GM19025 (cell line): ENCODE results near the gene ENOX1.

Experiments used
- ATAC-seq: cut with Tn5 transposase; IDR thresholded peaks from one replicate; pipeline ENCODE4 v1.9.1; 2021; ENCODE audit warnings: mild to moderate bottlenecking, low read depth, moderate library complexity; ENCODE audit not compliant: unreplicated experiment

Gene ENOX1

DNA sequence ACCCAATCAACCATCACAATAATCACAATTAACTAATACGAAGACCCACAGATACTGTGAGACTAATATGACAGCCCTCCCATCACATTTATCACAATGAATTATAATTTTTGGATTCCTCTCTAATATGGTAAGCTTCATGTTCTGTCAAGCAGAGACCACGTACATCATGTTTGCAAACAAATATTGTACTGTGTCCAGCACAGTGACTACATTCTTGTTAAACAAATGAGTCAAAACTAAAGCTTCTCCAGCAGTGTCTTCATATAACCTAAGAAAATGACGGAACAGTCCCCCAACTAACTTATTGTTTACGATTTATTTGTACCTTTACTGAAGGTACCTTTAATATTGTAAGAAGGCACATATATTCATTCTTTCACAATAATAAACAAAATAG, 292.6 kb downstream of the ENOX1 start:
- ATAC-seq, result no peak

DNA sequence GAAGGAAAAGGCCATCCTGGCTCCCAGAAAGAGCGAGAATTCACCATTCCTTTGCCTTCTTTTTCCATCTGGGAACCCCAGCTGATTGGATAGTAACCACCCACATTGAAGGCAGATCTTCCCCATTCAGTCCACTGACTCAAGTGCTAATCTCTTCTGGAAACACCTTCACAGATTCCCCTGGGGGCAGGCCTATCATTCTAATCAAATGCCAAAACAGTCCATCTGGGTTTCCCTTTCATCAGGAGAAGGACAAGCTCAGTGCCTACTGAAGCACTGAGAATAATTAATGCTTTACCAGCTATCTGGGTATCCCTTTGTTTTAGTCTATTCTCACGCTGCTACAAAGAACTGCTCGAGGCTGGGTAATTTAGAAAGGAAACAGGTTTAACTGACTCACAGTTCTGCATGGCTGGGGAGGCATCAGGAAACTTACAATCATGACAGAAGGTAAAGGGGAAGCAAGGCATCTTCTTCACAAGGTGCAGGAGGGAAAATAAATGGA, 293.2 kb downstream of the ENOX1 start:
- no peak for ATAC-seq

DNA sequence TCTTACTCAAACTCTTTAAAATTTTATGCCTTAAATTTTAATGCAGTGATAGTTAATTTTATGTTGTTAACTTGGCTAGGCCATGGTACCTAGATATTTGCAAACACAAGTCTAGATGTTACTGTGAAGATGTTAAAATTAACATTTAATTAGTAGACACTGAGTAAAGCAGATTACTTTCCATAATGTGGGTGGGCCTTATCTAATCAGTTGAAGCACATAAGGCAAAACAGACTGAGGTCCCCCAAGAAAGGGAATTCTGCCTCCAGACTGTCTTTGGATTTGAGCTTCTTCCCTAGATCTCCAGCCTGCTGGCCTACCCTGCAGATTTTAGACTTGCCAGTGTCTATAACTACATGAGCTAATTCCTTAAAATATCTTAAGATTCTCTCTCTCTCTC, 294.0 kb downstream of the ENOX1 start:
- ATAC-seq, result no peak

DNA sequence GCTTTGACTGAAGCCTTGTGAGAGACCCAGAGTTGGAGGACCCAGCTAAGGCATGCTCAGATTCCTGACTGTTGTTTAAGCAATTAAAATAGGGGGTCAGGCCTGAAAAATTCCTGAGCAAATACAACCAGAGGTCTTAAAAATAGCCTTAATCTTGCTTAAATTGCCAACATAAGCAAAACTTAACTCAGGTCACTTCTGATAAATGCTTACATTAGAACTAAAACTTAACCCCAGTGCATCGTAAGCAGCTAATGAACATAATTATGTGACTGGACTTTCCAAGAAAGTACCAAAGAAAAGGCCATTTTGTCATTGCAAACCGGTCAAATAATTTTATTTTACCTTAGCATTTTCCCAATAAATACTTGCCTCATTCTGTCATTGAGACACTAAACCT, 294.5 kb downstream of the ENOX1 start:
- ATAC-seq, result no peak

DNA sequence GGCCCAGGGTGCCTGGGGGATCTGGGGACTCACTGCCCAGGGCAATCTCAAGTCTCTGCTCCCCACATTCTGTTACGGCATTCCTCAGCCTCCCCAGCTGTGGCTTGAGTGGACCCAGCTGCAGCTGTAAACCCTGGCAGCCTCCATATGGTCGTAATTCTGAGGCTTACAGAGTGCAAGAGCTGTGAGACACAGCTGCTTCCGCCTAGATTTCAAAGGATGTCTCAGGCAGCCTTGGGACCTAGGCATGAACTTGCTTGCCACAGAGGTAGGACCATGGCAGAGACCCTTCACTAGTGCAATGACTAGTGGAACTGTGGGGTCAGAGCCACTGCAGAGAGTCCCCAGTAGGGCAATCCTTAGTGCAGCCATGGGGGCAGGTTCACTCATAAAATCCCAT, 297.5 kb downstream of the ENOX1 start:
- no peak for ATAC-seq

DNA sequence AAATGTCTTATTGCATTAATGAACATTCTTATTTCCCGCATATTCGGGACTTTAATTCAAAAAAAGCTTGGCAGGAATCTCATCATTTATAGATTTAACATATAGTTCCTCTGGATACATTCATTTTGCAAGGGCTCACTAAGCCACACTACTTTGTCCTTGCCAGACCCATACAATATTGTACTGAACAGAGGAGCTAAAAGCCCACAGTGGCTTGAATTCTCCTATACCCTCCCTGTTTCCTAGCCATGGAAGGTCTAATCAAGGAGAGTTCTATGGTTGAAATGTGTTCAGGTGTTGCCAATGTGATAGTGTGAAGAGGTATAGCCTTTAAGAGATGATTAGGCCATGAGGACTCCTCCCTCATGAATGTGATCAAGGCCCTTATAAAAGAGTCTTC, 298.9 kb downstream of the ENOX1 start:
- no peak for ATAC-seq

DNA sequence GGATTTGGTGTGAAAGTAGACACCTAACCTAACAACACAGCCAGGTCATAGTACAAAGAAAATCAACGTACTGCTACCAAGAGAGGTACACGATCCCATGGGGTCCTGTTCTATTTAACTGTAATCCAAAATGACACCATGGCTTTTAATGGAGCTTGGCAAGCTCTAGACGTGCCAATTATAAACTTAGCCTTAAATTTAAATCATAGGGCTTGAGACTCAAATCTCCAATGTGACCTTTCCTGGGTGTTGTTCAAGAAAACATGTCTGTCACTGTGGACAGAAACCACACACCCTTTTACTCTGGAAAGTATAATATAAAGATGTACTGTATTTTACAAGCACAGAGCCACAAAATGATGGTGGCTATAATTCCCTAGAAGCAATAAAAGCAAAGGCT, 299.3 kb downstream of the ENOX1 start:
- no peak for ATAC-seq

DNA sequence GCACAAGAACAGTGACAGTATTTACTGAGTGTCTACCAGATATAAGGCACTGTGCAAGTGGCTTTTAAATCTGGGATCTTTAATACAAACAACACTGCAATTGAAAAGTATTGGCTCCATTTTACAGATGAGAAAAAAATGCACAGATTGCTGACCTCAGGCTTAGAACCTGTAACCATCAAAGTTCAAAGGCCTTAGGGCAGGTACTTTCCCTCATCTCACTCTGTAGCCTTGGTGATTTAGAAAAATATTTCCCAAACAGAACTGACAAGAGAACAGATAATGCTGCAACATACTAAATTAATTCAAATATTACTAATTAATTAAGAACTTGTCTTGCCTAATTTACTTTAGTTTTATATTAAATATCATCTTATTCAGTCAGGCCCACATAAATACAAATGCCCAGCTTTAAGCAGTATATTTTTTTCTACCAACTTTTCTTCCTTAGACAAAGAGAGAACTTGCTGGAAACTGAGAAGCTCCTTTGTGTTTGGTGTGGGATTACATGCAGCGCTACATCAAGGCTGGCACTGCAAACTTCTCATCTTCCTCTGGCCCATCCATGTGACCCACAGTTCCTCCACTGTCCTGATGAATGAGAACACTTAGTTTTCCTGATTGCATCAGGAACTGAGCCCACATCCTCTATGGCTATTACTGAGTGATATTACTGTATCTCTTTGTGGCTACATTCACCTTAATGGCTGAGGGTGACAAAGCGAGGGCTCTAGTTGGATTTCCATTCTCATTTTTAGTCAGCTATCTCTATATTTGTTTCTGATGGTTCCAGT, 302.1 kb downstream of the ENOX1 start:
- ATAC-seq, result no peak

DNA sequence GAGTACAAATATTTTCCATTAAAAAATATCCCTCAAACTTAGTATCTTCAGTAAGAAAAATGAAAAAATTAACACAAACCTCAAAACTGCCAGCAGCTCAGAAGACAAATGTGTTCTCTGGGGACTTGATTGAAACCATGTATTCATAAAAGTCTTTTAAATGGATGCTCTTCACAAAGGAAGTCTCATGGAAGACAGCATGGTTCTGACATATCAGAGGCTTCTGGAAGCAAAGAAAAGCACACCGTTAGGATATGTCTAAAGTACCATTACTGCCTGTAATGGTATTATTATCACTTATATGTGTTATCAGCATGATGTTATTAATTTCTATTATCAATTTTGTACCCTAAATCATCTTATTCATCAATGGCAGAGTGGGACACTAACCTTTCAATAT, 302.8 kb downstream of the ENOX1 start:
- no peak for ATAC-seq

DNA sequence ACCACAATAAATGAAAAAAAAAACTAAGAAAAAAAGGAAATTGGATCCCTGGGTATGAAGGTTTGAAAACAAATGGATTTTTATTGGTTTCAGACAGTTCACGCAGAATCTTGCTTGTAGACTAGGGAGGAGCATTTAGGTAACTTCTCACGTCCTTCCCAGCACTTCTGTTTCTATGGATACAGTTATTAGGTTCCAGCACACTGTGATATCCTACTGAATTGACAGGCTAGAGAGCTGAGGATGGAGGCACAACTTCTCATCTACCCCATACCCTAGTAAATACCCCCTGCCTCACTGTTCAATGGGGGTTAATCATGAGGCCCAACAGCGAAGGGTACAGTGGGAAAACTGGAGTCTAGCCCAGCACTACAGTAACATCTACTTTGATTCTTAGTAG, 304.1 kb downstream of the ENOX1 start:
- ATAC-seq, result no peak

DNA sequence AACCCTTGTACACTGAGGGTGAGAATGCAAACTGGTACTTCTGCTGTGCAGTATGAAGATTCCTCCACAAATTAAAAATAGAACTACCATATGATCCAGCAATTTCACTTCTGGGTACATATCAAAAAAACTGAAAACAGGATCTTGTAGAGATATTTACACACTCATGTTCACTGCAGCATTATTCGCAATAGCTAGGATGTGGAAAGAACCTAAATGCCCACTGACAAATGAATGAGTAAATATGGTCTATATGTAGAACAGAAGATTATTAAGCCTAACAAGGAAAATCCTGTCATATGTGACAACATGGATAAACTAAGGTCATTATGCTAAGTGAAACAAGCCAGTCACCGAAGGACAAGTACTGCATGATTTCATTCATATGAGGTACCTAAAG, 304.7 kb downstream of the ENOX1 start:
- no peak for ATAC-seq

DNA sequence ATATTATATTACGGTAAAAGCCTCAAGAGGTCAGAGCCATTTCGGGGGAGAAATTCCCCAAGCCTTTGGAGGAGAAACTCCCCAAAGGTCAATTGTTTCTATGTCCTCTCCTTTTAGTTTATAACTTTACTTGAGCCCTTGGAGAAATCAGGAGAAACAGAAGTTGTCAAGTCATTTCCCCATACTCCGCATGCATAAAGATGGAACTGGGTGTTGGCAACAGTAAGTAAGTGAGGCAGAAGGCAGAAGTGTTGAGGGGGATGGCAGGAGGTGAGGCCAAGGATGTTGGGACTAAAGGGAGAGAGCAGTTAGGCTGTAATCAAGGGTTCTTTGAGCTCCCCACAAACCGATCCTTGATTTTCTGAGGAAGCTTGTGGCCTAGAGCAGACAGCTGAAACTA, 307.9 kb downstream of the ENOX1 start:
- ATAC-seq, result no peak

DNA sequence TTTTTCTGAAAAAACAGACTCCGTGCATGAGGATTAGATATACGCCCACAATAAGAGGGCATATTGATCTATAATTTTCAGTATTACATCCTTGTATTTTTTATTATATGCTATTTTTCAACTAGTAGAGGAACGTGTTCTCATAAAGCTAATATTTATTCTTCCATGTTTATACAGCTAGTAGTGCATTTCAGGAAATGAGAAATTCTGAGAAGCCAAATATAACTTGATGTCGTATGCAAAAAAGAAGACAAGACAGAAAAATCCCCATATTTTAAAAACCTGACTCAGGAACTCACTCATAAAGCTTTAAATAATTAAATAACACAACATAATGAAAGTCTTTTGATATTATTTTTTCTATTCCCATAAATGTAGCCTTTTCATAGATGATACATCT, 308.6 kb downstream of the ENOX1 start:
- ATAC-seq, result no peak

DNA sequence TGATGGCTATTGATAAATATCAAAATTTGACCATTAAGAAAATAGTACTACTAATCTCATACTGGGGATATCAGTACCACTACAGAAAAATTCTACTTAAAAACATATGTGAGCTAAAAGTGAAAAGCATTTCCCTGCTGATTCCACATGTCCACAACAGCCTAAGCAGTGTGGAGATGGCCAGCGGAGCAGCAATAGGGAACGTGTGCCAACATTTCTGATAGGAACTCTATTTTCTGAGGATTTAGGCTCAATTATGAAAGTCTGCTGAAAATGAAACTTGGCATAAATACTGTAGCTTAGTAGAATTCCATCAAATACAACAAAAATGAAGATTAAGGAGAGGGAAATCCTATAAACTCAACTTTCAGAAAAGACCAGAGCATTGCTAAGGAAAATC, 311.6 kb downstream of the ENOX1 start:
- no peak for ATAC-seq

DNA sequence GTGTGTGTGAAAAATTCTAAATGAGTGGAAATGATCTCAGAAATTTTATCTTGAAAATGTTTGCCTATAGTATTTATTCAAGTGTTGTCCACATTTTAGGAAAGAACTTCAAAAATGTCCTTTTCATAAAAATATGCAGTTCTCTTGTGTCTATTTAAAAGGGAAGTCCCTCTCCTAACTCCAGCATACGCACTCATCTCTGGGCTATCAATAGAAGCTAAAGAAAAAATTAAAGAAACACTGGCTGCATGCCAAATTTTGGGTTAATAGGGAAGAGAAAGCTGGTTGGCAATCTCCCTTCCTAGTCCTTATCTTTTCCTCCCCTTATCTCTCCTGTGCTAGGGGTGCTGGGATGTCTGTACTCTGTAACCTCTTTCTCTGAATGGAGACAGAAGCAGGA, 313.3 kb downstream of the ENOX1 start:
- ATAC-seq, result no peak

DNA sequence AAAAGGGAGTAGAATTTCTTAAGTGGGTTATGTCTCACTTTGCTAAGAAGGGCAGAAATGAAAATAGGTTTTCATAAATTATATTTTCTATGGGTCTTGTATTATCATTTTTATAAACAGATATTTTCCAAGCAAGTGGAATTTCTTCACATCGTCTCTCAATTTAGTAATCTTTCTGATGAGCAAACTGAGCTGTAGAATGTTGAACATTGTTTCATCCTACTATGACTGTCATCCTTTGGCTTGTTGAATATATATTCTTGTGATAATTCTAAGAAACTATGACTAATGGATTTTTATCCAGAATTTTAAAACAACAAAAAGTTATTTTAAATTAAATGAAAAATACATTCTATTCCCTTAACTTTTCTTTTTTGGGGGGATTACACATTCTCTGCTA, 313.8 kb downstream of the ENOX1 start:
- ATAC-seq, result no peak

DNA sequence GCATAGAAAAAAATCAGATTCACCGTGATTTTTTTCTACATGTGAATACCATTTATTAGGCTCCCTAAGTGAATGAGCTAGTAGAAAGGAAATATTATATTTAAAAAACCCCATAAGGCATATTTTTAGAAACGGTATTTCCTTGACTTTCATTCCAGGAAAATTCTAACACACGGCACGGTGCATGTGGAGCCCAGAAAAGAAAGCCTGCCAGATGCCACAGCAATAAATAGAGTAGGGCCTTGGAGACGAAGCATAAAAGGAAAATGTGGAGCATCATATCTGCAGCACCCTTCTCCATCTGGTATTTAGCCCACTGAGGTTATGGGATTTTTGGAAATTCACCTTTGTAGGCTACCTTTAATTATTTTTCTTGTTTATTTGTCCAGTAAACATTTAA, 314.4 kb downstream of the ENOX1 start:
- ATAC-seq, result no peak

DNA sequence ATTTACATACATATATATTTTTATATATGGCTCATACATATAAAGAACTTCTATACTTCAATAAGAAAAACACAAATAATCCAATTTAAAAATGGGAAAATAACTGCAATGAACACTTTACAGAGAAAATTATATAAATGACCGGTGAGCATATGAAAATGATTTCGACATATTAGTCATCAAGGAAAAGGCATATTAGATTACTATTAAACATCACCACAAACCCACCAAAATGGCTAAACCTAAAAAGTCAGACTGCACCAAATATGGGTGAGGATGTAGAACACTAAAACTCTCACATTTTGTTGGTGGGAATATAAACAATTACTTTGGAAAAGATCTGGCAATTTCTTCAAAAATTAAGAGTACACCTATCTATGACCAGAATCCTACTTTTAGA, 316.2 kb downstream of the ENOX1 start:
- ATAC-seq, result no peak

DNA sequence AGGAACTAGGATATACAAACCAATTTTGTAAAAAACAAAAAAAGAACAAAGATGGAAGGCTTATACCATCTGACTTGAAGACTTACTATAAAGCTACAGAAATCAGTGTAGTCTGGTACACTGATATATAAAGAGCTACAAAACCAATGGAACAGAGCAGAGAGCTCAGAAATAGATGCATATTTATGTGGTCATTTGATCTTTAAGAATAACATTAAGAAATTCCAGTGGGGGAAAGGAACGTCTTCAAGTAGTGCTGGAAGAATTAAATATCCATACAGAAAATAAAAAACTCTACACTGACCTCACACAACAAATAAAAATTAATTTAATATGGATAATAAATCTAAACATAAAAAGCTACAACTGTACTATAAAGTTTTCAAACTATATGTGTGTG, 317.0 kb downstream of the ENOX1 start:
- ATAC-seq, result no peak

DNA sequence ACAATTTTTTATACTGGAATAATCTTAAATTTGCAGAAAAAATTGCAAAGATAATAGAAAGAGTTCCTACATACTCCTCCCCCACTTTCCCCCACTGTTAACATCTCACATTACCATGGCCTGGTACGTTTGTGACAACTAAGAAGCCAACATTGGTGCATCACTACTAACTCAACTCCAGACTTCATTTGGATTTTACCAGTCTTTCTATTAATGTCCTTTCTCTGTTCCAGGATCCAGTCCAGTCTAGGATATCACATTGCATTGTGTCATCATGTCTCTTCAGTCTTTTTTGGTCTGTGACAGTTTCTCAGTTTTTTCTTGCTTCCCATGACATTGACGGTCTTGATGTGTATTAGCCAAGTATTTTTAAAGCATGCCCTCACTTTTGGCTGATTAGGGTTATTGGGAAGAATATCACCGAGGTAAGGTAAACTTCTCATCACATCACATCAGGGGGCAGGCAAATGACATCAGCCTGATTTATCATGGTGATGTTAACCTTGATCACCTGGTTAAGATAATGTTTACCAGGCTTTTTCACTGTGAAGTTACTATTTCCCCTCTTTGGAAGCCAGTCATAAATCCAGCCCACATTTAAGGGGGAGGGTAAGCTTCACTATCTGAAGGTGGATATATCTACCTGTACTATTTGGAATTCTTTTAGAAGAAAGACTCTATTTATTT, 322.1 kb downstream of the ENOX1 start:
- ATAC-seq, result no peak

DNA sequence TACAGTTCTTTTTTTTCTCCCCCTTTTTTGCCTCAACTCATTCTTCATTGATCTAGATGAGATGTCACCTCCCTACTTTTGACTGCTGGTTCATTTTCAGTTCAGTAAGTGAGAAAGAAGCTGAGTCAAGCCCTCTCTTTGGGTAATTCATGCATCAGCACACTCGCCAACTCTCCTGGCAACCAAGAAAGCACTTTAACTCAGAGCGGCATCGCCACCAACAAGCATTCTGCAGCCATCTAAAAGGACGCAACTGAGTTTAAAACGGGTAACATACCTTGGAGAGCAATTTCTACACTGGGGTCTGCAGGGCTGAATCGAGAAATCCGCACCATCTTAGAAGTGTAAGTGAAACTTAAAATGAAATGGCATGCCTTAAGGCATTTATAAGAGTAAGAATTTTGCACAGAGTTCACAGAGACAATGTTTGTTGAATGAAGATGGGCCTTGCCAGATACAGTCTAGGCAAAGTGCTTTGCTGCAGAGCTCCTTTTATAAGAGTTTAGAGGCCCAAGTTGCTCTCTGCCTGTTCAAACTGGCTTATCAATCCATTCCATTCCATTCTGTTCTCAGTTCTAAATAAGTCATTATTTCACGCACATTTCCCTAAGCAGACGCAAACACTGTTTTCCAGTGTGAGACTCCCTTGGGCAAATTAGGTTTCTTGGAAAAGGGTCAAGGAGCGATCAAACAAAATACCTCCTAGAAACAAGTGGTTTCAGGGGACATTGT, 338.0 kb downstream of the ENOX1 start:
- no peak for ATAC-seq
